ENCODE measurements around the gene KCND2.

- TF ChIP-seq, protein P1, sequence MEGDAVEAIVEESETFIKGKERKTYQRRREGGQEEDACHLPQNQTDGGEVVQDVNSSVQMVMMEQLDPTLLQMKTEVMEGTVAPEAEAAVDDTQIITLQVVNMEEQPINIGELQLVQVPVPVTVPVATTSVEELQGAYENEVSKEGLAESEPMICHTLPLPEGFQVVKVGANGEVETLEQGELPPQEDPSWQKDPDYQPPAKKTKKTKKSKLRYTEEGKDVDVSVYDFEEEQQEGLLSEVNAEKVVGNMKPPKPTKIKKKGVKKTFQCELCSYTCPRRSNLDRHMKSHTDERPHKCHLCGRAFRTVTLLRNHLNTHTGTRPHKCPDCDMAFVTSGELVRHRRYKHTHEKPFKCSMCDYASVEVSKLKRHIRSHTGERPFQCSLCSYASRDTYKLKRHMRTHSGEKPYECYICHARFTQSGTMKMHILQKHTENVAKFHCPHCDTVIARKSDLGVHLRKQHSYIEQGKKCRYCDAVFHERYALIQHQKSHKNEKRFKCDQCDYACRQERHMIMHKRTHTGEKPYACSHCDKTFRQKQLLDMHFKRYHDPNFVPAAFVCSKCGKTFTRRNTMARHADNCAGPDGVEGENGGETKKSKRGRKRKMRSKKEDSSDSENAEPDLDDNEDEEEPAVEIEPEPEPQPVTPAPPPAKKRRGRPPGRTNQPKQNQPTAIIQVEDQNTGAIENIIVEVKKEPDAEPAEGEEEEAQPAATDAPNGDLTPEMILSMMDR (IDR thresholded peaks at IDR 0.05): no peak
- TF ChIP-seq POLR2A (IDR thresholded peaks at IDR 0.05): no peak
Measured at GRCh38 chr7:120611975-120612374, 339.0 kb downstream of the KCND2 start.
